Measurements from ENCODE around the gene TREX2.
A peak's percentile ranks its signal among the peaks of the same experiment; 100 is the strongest.

TREX2 gene

GRCh38 chrX:153476666-153477363 is 31.0 kb upstream of the TREX2 start:
- DNase-seq (ENCODE audit: low read depth), result peak; percentile 66
- H3K4me3 ChIP-seq (ENCODE audit: low read length), result no peak overlapping the region
- TF ChIP-seq, protein P1, sequence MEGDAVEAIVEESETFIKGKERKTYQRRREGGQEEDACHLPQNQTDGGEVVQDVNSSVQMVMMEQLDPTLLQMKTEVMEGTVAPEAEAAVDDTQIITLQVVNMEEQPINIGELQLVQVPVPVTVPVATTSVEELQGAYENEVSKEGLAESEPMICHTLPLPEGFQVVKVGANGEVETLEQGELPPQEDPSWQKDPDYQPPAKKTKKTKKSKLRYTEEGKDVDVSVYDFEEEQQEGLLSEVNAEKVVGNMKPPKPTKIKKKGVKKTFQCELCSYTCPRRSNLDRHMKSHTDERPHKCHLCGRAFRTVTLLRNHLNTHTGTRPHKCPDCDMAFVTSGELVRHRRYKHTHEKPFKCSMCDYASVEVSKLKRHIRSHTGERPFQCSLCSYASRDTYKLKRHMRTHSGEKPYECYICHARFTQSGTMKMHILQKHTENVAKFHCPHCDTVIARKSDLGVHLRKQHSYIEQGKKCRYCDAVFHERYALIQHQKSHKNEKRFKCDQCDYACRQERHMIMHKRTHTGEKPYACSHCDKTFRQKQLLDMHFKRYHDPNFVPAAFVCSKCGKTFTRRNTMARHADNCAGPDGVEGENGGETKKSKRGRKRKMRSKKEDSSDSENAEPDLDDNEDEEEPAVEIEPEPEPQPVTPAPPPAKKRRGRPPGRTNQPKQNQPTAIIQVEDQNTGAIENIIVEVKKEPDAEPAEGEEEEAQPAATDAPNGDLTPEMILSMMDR (conservative IDR thresholded peaks at IDR 0.05; ENCODE audit: low read length), result no peak

DNA sequence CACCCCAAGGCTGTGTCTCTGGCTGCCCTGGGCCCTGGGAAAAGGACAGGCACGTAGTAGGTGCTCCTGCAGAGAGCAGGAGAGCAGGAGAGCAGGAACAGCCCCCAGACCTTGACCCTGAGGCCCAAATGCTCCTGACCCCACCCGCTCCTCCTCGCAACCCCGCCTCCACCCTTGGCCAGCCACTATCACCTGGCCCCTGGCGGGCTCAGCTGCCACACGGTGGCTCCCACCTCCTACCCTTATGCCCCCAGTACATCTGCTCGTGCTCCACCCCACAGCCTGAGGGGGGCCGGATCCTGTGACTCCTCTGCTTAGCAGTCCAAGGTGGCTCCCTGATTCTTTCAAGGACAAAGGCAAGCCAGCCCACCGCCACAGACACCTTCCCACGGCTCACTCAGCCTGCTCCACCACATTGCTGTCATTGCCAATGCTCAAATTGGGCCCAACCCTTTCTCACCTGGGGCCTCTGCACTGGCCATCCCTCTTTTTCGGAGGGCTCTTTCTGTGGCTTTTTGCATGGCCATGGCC is 30.0 kb upstream of the TREX2 start:
- DNase-seq (ENCODE audit: low read depth), result no peak
- no peak overlapping the region for H3K4me3 ChIP-seq (ENCODE audit: low read length)
- TF ChIP-seq, protein P1 (conservative IDR thresholded peaks at IDR 0.05; ENCODE audit: low read length), result no peak

GRCh38 chrX:153475271-153475670 is 29.4 kb upstream of the TREX2 start:
- TF ChIP-seq, protein P1 (conservative IDR thresholded peaks at IDR 0.05; ENCODE audit: low read length), result no peak
- H3K4me3 ChIP-seq (ENCODE audit: low read length), result no peak overlapping the region

GRCh38 chrX:153474718-153475117 is 28.9 kb upstream of the TREX2 start:
- peak; percentile 57 for DNase-seq (ENCODE audit: low read depth)
- TF ChIP-seq, protein P1 (conservative IDR thresholded peaks at IDR 0.05; ENCODE audit: low read length), result no peak

More at GRCh38 chrX:153475271-153475670, 29.4 kb upstream of the TREX2 start:
- no peak for DNase-seq (ENCODE audit: low read depth)

GRCh38 chrX:153474266-153474665 is 28.4 kb upstream of the TREX2 start:
- H3K4me3 ChIP-seq (ENCODE audit: low read length), result no peak overlapping the region
- DNase-seq (ENCODE audit: low read depth), result no peak
- TF ChIP-seq, protein P1 (conservative IDR thresholded peaks at IDR 0.05; ENCODE audit: low read length), result no peak

More at GRCh38 chrX:153474718-153475117, 28.9 kb upstream of the TREX2 start:
- H3K4me3 ChIP-seq (ENCODE audit: low read length), result no peak overlapping the region

GRCh38 chrX:153473126-153473525 is 27.3 kb upstream of the TREX2 start:
- TF ChIP-seq, protein P1 (conservative IDR thresholded peaks at IDR 0.05; ENCODE audit: low read length), result no peak
- no peak overlapping the region for H3K4me3 ChIP-seq (ENCODE audit: low read length)
- no peak for DNase-seq (ENCODE audit: low read depth)

GRCh38 chrX:153471663-153472280 is 25.9 kb upstream of the TREX2 start:
- peak; percentile 68 for DNase-seq (ENCODE audit: low read depth)
- no peak overlapping the region for H3K4me3 ChIP-seq (ENCODE audit: low read length)
- TF ChIP-seq, protein P1 (conservative IDR thresholded peaks at IDR 0.05; ENCODE audit: low read length), result no peak
